Measurements from ENCODE around the gene REC114. TPM values are rescaled to one million over a fixed set of nuclear protein-coding genes. Genes with fewer than 3 reads are reported as not detected.

Gene REC114
- total RNA-seq, 1 donor from 2014 or later, result not detected

DNA sequence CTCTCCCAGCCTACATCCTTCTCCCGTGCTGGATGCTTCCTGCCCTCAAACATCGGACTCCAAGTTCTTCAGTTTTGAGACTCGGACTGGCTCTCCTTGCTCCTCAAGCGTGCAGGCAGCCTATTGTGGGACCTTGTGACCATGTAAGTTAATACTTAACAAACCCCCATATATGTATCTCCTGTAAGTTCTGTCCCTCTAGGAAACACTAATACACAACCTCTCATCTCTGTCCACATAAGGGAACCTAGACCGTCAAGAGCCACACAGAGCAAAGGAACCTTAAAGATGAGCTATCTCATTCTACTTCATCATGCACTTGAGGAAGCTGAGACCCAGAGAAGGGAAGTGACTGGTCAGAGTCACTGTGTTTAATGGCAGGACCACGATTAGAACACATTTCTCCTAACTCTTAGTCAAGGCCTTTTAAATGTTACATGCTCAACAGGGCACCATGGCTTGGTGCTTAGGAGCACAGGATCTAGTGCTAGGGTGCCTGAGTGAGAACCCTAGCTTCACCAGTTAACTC lies 140.0 kb downstream of the REC114 start:
- no peak for DNase-seq

DNA sequence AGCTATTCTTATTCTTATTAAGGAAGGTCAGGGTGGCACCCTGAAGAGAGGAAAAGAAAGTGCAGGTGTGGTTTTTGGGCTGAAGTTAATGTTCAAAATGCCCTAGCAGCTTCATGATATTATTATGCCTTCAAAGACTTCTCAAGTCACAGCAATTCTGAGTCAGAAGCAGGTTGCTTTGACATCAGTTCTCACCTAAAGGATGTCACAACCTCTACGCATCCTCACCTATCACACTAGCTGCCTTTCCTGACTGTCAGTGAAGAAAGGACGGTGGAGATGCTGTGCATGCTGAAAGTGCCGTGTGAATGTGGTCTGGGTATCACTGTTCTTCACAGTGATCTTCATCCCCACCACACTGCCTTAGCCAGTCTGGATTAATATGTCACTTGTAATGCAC lies 140.6 kb downstream of the REC114 start:
- no peak for DNase-seq

DNA sequence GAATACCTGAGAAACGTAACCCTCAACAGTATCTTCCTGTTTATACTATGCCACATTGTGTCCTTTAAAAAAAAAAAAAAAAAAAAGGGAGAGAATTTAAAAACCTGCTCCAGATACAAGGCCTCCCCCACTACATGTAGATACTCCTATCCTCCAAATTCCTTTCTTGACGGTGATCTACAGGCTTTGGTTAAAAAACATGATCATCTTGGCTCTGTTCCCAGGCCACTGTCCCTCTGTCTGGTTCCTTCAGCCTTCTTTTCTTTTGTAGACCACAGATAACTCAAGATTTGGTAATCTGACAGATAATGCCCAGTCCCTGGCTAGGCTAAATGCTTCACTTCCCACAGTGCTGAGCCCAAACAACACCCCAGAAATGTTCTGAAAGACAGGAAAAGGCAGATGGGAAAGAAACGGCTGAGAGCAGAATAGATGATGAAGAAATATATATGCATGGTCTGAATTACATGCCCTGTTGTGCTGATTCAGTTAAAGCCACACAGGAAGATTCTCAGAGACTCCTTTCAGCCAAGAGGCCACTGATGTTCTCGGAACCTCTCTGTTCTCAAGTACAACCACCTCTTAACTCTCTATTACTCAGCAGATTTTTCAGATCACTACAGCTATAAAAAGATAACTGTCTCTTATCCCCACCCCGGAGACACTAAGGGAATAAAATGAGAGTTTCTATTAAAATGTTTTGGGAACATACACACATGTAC lies 141.9 kb downstream of the REC114 start:
- DNase-seq, result no peak

DNA sequence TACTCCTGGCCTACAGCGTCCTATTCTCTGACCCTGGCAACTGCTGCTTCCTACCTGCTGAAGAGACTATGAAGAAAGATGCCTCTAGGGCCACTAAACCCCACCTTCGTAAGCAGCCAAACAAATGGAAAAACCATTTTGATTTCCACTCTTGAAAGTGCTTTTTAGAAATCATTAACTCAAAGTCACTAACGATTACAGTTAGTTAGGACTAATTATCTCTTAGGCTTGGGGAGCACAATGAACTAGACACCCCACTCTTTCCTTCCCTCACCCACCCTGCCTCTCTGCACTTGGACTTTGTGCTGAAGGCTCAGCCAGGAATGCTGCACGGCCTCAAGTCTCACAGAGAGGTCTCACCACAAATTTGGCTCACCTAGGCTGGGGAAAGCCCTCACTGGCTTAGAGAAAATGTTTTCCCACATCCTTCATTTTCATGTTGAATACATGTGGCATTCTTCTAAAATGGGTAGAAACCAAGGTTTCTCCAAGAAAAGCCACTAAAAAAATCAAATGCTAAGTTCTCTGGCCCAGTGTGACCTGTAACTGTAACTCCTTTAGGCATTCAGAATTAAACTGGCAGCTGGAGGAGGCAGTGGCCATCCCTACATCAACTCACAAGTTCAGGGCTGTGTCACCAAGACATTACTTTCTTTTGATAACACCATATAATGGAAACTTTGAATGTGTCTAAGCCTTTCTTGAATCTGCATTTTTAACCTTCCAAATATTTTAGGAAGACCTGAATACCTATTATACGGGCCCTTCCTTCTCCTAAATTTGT lies 143.1 kb downstream of the REC114 start:
- DNase-seq, result no peak

DNA sequence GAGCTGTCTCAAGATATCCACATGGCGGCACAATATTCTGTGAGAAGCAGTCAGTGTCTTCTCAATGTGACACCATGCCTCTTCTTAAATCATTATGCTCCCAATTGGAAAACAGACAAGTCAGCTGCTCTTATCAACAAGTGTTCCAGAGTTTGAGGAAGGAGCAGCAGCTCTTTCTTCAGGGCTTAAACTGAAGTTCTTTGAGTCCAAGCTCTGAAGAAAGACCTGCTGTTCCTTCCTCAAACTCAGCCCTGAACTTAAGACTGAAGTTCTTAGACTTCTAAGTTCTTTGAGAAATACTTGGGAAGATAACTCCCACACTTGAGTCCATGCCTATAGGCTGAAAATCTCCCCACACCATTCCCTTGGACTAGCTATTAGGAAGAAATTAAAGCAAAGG lies 146.8 kb downstream of the REC114 start:
- no peak for DNase-seq

DNA sequence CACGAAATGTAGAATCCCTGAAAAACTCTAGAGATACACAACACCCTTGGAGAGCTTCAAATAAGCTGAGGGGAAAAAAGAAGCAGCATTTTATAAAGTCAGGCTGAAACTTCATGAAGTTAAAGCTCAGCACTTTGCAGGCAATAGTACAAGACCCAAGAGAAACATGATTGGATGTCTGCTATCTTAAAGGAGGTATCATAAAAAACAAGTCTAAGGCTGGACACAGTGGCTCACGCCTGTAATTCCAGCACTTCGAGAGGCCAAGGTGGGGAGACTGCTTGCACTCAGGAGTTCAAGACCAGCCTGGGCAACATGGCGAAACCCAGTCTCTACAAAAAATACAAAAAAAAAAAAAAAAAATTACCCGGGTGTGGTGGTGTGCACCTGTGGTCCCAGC lies 147.3 kb downstream of the REC114 start:
- DNase-seq, result no peak

DNA sequence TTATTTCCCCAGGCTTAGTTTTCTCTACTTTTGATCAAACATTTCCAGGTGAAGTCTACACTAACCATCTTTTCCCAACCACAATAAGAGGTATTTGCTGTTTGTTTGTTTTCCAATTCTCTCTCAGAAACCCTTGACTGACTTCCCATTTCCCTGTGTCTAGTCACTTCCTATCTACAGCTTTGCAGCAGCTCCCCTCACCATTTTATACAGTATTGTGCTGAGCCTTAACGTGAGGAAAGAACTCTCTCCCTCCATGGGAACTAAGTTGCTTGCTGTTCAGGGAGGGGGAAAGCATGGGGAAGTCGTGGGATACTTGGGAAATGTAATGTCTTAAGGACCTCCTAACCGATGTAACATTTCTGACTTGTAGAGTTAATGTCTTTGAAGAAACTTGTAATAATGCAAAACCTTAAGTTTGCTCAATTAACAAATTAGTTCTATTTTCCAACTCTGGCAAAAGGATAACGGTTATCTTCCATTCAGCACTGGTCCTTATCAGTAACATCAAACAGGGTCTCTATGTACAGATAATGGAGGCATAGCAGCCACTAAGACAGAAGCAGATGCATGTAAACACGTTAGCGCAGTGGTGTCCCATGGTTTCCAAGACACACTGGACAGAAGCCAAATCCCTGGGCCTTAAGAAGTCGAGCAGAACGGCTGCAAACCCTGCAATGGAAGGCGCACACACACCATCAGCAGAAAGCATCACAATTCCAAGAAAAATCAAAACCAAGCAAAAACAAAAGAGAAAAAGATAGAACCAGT lies 150.5 kb downstream of the REC114 start:
- DNase-seq, result peak; percentile 53

DNA sequence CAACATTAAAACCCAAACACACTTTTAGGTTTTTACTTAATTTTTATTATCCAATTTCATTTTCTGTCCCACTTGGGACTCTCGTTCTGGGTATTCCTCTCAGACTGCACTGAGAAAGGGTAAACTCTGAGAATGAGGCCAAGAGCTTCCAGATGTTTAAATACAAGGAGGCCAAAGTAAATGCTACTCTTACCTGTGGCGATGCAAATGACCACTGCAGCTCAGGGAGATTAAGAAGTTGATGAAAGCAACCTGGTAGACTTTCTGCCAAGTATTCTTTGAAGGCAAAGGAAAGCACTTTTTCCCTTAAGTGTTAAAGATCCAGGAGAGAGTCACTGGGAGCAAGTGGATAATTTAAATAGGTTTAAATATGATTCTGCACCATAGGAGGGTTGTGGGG lies 151.1 kb downstream of the REC114 start:
- no peak for DNase-seq

DNA sequence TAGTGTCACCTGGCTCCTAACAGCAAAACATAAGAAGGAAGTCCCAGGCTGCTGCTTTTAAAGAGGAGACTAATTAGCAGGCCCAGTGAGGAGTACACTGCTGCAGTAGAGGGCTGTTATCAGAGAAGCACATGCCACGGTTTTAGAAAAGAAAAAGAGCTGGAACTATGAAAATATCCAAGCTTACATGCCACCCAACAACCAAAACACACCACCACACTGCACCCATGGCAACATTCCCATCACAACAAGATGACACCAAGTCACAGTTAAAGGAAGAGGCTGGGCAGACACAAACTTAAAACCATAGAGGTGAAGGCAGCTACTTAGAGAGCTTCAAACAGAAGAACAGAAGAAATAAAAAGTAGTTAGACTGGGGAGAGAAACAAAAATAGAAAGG lies 153.2 kb downstream of the REC114 start:
- DNase-seq, result no peak

DNA sequence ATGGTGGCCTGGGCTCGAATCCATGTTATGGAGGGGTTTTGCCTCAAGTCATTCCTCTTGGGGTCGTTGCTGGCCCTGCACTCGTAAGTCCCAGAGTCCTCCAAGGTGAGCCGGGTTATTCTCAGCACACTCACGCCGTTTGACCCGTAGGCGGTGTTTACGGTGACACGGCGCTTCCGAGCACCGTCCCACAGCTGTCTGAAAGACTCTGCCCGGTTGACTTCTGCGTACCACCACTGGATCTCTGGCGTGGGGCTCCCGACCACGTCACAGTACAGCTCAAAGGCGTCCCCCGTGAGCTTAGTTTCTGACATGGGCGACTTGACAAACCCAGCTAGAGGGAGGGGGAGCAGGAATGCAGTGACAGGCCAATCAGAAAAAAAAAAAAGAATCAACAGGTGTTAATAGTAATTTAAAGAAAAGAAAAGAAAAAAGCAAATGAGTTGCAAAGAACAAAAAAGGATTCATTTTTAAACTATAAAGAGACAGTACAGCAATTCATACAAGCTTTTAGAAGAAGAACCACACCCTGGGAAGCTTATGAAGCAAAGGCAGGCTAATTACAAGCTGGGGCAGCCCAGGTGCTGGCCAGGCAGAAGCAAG lies 154.2 kb downstream of the REC114 start:
- DNase-seq, result no peak

DNA sequence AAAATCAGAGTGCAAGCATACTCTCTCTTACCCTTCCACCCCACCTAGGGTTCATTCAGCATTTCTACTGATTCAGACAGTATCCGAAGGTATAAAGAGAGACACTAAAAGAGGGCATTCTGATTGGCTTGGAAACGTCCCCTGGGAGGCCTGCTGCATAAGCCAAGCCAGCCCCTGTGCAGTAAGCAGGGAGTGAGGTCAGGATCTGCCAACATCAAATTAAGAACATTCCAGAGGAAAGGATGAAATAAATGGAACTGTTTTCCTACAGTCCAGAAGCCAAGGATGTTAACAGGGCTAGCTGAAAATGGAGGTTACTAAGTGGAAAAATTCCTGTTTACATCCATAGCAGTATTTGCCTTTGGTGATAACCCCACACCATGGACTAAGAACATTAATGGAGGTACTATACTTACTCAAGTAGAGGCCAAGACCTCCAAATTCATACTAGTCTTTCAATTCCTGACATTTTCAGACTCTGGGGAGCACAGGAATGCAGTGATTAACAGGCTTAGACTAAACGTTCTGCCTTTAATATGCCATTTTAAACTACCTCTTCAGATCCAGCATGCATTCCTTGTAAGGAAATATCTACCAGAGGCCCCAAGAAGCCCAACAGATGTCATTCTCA lies 155.7 kb downstream of the REC114 start:
- no peak for DNase-seq

DNA sequence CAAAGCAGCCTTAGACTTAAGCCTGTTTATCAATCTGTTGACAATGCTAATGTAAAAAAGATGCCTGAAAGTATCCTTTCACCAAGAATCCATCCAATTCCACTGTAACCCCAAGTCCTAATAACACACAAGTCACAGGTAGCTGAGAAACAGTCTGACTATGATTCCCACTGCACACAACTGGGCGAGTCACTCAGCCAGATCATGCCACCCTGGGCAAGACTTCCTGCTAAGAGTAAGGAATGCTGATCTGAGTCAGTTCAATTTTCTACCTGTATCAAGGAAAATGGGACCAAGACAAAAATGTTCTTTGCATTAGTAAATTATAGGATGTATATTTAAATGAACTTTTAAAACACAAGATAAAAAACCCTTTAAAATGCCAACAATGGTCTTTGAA lies 157.0 kb downstream of the REC114 start:
- peak; percentile 32 for DNase-seq

DNA sequence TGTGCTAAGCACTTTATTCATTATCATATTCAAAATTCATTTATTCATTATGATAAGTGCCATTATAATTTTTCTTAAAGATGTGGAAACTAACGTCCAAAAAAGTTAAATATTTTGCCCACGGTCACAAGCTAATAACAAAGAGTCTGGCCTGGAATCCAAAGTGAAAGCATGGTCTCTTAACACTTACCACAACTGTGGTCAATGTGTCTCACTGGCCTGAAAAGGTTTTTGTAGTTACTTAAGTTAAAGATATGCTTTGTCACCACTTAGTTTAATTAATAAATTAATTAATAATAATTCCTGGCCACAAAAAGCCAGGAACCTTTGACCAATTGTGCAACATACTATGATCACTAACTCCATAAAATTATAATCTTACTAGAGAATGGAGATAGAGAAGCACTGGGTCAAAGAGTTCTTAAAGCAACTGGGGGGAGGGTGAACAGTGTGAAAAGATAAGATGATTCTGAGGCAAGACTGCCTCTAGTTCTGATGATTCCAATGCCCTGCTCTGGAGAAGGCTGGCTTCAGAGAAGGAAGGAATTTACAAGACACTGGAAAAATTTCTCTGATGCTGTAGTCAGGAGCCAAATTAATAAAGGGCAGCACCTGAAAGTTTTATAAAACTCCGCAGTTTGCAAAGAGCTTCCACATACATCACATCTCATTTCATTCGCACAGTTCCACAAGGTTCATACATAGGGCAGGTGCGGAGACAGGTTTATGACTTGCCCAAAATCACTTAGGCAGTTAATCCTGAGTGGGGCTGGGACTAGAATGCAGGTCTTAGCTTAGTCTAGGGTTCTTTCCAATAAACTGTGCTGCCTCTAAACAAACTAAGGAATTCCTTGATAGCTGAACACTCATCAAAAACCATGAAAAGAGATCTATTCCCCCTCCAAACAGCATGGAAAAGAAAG lies 157.7 kb downstream of the REC114 start:
- no peak for DNase-seq

DNA sequence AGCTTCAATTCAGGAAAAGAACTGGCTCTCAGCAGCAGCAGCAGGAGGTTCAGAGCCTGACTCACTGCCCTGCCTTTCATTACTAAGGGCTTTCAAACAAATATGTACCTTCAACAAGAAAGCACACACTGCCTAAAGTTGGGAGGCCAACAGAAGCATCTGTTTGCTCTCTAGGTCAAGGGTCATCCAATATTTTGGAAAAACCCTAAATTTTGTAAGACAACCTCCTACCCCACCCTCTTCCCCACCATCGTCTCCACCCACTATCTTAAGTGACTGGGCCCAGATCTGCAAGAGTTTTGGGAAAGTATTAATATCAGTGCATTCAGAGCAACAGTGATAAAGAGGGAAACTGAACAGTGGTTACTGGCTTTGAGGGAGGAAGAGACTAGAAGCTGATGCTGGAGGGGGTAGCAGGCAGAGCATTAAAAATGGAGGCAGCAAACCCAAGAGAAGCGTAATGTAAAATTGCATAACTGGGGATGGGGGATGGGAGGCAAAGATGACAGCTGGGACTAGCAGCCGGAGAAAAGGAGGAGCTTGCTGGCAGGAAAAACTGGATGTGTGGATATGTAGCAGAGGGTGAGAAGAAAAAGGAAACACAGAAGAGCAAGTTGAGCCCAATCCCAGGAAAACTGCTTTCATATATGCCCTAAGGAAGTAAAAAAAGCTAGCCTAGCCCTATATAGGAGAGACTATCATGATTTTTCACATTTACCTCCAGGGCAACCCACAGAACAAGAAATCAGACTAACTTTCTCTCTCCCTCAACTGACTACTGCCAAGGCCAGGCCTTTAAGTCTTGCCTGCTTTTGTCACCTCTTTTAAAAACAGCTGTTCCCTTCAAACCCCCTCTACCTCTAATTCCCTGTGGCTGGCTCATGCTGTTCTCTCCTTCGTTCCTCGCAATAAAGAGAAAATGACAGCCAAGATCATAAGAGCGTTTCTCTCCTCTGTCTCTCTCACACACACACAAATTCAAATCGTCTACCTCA lies 158.8 kb downstream of the REC114 start:
- peak; percentile 37 for DNase-seq

DNA sequence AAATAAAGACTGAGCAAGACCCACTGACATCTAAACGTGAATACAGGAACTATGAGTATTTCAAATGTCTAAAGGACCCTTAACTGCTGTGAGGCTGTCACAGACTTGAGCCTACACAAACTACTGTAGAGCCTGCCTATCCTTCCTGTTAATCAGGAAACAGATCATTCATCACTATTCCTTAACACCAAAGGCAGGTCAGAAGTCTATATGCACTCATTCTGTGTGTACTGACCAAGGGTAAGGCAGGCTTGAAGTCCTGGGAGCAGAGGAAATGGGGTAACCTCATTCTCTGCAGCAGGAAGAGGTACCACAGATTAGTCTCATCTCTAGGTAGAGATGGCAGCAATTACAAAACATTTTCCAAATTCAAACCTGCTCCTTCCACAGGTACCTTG lies 159.5 kb downstream of the REC114 start:
- DNase-seq, result peak; percentile 63

DNA sequence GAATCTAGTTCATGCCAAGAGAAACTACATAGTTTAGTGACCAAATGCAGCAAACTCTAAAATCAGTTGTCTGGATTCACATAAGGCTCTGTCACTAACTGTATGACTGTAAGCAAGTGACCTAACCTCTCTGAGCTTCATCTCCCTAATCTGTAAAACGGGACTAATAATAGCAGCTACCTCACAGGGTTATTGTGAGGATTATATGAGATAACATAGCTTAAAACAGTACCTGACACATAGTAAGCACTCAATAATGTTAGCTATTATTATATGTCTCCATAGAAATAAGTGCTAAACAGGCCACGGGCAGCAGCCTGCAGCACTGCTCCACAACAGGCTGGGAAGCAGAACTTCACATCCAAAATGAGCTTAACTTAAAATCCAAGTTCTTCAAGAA lies 160.0 kb downstream of the REC114 start:
- DNase-seq, result peak; percentile 7

DNA sequence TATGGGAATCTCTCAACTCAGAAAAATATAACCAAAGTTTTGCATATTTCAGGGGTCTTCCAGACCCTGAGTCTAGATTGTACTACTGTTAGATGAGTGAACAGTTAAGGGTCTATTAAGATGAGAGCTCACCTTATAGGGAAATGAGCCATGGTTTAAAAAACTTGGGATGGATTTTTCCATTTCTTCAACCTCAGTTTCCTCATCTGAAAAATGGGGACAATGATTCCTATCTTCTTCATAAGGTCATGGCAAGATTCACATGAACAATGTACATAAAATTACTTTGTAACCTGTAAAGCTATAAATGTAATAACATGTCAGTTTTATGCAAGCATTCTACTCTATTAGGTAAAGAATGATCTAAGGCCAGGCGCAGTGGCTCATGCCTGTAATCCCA lies 161.5 kb downstream of the REC114 start:
- no peak for DNase-seq

DNA sequence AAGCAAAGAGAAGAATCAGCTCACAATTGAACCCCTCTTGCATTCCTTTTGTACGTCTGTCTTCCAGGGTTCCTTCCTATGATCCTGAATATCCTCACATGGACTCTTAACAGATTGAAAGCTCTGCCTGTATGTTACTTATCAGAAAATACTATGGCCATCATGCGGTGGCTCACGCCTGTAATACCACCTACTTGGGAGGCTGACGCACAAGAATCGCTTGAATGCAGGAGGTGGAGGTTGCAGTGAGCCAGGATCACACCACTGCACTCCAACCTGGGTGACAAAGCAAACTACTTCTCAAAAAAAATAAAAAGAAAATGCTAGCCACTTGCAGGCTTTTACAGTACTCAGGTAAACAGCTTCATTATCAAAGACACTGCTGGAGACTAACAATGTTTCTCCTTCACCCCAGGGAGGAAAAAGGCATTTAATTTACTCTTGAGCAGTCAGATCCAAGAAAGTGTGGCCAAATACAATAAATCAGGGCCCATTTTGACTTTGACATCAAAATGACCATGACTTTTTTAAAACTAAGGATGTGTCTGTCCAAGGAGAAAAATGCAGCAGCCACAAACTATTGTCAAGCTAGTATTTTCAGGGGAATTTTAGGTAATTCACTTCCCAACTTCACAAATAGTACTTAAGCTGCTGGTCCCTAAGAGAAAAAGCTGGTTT lies 162.9 kb downstream of the REC114 start:
- no peak for DNase-seq

DNA sequence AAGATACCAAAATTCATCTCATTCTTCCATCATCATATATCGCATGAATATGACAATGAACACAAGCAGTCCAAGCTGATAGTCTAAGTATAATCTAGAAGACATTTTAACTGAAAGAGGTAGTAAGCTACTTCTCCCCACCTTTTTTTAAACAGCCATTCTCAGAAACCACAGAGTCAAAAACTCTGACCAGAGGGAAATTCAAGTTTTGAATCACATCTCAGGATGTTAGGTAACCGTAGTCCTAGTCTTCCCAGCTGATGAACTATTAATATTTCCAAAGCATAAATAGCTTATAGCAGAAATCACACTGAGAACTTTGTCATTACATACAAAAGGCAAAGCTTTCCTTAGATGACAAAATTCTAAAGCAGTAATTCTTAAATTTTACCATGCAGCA lies 164.4 kb downstream of the REC114 start:
- DNase-seq, result no peak

All from dermis blood vessel endothelial cell (primary cell).